GM10266 (cell line): Measurements from ENCODE around the gene SWI5.

Experiments used
- DNase-seq: peaks from one replicate; pipeline ENCODE4 v3.0.0; 2012; ENCODE audit errors: extremely low spot score
- CTCF ChIP-seq: IDR thresholded peaks from 2 replicates; pipeline ENCODE4 v1.5.1; 2012; ENCODE audit warnings: mild to moderate bottlenecking, low read depth; ENCODE audit not compliant: control insufficient read depth, insufficient read depth; ENCODE audit errors: missing control alignments

SWI5 gene

GRCh38 chr9:128310461-128310860, 34.4 kb downstream of the SWI5 start:
- no peak for TF ChIP-seq CTCF
- no peak for DNase-seq

- no peak for TF ChIP-seq CTCF
- no peak for DNase-seq
Observed at GRCh38 chr9:128314697-128315096, 38.6 kb downstream of the SWI5 start.

- no peak for DNase-seq
- TF ChIP-seq CTCF = no peak
Observed at GRCh38 chr9:128316421-128316820, 40.3 kb downstream of the SWI5 start.

- DNase-seq = no peak
- TF ChIP-seq CTCF = no peak
Observed at GRCh38 chr9:128317629-128318028, 41.6 kb downstream of the SWI5 start.

- TF ChIP-seq CTCF = no peak
- no peak for DNase-seq
Observed at GRCh38 chr9:128321343-128321742, 45.3 kb downstream of the SWI5 start.

- DNase-seq = no peak
Observed at GRCh38 chr9:128321879-128322403, 45.9 kb downstream of the SWI5 start.

More at GRCh38 chr9:128321879-128322403, 45.9 kb downstream of the SWI5 start:
- no peak for TF ChIP-seq CTCF
